Adrenal gland (tissue), 5 donors: ENCODE measurements around the gene NOX5.

ENCODE experiments used
- CTCF ChIP-seq, 6 experiments: fragments of 450-650 bp in 4 of 6; fragments of 200-600 bp in 2 of 6; sonication (generic) in 1 of 6; IDR thresholded peaks; 1 replicate in 5 of 6; 2 replicates in 1 of 6; pipeline versions ENCODE4 v1.5.1 to v1.8.0; 2016 to 2021; ENCODE audit warnings: antibody characterized with exemption in 6 of 6, mild to moderate bottlenecking in 2 of 6, moderate library complexity in 1 of 6
- POLR2A ChIP-seq, 2 donors: fragments of 450-650 bp; IDR thresholded peaks; one replicate each; pipeline ENCODE4 v1.6.1; 2017; ENCODE audit warnings: antibody characterized with exemption in 2 of 2, mild to moderate bottlenecking in 2 of 2, moderate library complexity in 1 of 2
- donor health status: DM: no; HTN: no; CAD: no.

GRCh38 chr15:69071260-69071659 lies 56.8 kb downstream of the NOX5 start:
- TF ChIP-seq CTCF (IDR thresholded peaks at IDR 0.05) (no peak), POLR2A (IDR thresholded peaks at IDR 0.05) (no peak)
